ENCODE results near the gene DOCK1. TPM values are rescaled to one million over a fixed set of nuclear protein-coding genes. Genes with fewer than 3 reads are reported as not detected.
A peak's percentile ranks its signal among the peaks of the same experiment; 100 is the strongest.
"Not testable (repeated sequence)": the region's sequence is repeated elsewhere in the genome, so short reads cannot be mapped to it uniquely, and the experiment has no call there.

Gene DOCK1
- total RNA-seq, 1 donor from 2014 or later, result 72.6 TPM

DNA sequence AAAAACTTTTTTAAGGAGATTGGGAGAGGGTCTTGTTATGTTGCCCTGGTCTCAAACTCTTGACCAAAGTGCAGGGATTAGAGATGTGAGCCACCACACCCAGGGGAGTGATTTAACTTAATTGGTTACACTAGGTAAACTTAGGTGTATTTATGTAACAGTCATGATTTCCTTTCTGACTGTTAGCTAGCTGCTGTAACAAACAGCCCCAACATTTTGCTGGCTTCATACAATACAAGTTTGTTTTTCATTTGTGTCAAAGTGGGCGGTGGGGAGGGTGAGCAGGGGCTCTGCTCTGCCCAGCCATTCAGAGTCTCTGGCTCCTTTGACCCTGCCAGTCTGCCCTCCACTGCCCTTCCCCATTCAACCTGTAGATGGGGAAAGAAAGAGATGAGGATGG lies 9.3 kb downstream of the DOCK1 start:
- Histone ChIP-seq H3K4me2 (no peak overlapping the region), H3K79me2 (ENCODE audit: low read depth) (peaks cover 98% of the 10 kb centered on the region)
- peaks cover 7% of the 10 kb centered on the region for H3K4me1 Mint-ChIP-seq

DNA sequence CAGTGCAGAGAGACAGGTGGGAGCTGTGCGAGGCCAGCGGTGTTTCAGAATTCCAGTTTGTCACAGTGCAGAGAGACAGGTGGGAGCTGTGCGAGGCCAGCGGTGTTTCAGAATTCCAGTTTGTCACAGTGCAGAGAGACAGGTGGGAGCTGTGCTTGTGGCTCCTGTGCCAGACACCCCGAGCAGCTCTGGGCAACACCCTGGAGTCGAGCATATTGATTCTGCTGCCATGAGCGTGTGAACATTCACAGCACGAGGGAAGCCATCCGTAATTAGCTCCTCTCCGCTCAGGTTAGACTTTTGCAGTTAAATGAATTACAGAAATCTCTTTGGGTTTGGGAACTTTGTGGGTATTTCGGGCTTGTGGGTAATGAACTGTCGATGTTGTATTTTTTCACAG lies 11.7 kb downstream of the DOCK1 start:
- H3K27ac ChIP-seq; H3K4me2 ChIP-seq; H3K27me3 Mint-ChIP-seq (ENCODE audit: insufficient read depth, low read depth); H3F3A ChIP-seq (ENCODE audit: low read depth); H3K4me1 Mint-ChIP-seq; H3K27ac Mint-ChIP-seq; H3K9me3 ChIP-seq (ENCODE audit: low read depth); H2AFZ ChIP-seq (replicated peaks); H3K27me3 ChIP-seq; H3K36me3 ChIP-seq; DNase-seq (ENCODE audit: low spot score); H3K4me3 ChIP-seq; H3K4me3 Mint-ChIP-seq; H3K9ac ChIP-seq: not testable (repeated sequence)
- Mint-ChIP-seq H3K9me3 (peaks cover 12% of the 10 kb centered on the region), H3K36me3 (peaks cover 24% of the 10 kb centered on the region)
- Histone ChIP-seq H4K20me1 (ENCODE audit: low read depth) (peaks cover 29% of the 10 kb centered on the region), H3K79me2 (ENCODE audit: low read depth) (peaks cover 98% of the 10 kb centered on the region), H3K4me1 (peaks cover 21% of the 10 kb centered on the region)

More for the DNA sequence above, 9.3 kb downstream of the DOCK1 start:
- peaks cover 22% of the 10 kb centered on the region for H3K36me3 Mint-ChIP-seq
- Histone ChIP-seq H3K27me3 (no peaks in the 10 kb centered on the region), H4K20me1 (ENCODE audit: low read depth) (peaks cover 39% of the 10 kb centered on the region), H3K27ac (no peak overlapping the region), H3K36me3 (no peaks in the 10 kb centered on the region), H3K4me1 (peaks cover 17% of the 10 kb centered on the region), H2AFZ (replicated peaks) (no peak overlapping the region), H3F3A (ENCODE audit: low read depth) (no peaks in the 10 kb centered on the region), H3K9me3 (ENCODE audit: low read depth) (no peaks in the 10 kb centered on the region), H3K9ac (no peak overlapping the region), H3K4me3 (no peak overlapping the region)
- no peak overlapping the region for H3K27ac Mint-ChIP-seq
- TF ChIP-seq, protein P1, sequence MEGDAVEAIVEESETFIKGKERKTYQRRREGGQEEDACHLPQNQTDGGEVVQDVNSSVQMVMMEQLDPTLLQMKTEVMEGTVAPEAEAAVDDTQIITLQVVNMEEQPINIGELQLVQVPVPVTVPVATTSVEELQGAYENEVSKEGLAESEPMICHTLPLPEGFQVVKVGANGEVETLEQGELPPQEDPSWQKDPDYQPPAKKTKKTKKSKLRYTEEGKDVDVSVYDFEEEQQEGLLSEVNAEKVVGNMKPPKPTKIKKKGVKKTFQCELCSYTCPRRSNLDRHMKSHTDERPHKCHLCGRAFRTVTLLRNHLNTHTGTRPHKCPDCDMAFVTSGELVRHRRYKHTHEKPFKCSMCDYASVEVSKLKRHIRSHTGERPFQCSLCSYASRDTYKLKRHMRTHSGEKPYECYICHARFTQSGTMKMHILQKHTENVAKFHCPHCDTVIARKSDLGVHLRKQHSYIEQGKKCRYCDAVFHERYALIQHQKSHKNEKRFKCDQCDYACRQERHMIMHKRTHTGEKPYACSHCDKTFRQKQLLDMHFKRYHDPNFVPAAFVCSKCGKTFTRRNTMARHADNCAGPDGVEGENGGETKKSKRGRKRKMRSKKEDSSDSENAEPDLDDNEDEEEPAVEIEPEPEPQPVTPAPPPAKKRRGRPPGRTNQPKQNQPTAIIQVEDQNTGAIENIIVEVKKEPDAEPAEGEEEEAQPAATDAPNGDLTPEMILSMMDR (IDR thresholded peaks at IDR 0.05), result no peak
- no peak for TF ChIP-seq EZH2 (IDR thresholded peaks at IDR 0.05)
- no peak for TF ChIP-seq EZH2phosphoT487 (IDR thresholded peaks at IDR 0.05)
- peaks cover 17% of the 10 kb centered on the region for H3K9me3 Mint-ChIP-seq
- peaks cover 12% of the 10 kb centered on the region for H3K27me3 Mint-ChIP-seq (ENCODE audit: insufficient read depth, low read depth)
- no peak for DNase-seq (ENCODE audit: low spot score)
- no peak overlapping the region for H3K4me3 Mint-ChIP-seq

DNA sequence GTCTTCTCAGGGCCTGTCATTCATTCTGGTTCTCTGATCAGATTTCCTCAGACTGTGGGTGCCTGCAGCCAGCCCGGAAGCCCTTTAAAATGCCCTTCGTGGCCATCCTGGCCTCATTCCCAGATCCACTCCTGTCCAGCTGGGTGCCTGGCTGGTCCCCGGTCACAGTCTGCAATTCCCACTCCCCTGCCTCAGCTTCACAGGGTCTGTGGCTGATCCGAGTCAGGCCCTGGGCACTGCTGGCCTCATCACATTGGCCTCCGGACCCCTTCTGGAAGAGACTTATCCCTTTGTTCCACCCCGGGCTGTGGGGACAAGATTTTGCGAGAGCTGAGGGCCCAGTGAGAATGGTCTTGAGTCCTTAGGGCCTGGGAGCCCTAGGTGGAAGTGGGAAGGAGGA lies 12.1 kb downstream of the DOCK1 start:
- Mint-ChIP-seq H3K36me3 (peaks cover 27% of the 10 kb centered on the region), H3K4me3 (no peak overlapping the region), H3K27ac (no peak overlapping the region), H3K4me1 (peaks cover 4% of the 10 kb centered on the region), H3K27me3 (ENCODE audit: insufficient read depth, low read depth) (peaks cover 7% of the 10 kb centered on the region), H3K9me3 (peaks cover 12% of the 10 kb centered on the region)
- Histone ChIP-seq H3K79me2 (ENCODE audit: low read depth) (peaks cover 98% of the 10 kb centered on the region), H3K4me1 (peaks cover 21% of the 10 kb centered on the region), H3K4me2 (peak overlapping the region; percentile 31), H3K27me3 (no peaks in the 10 kb centered on the region), H4K20me1 (ENCODE audit: low read depth) (peaks cover 29% of the 10 kb centered on the region), H3K36me3 (no peaks in the 10 kb centered on the region), H3K9ac (peak overlapping the region; percentile 20), H3K9me3 (ENCODE audit: low read depth) (no peaks in the 10 kb centered on the region), H3K27ac (no peak overlapping the region), H3K4me3 (no peak overlapping the region), H3F3A (ENCODE audit: low read depth) (no peaks in the 10 kb centered on the region), H2AFZ (replicated peaks) (no peak overlapping the region)
- TF ChIP-seq EZH2 (IDR thresholded peaks at IDR 0.05), result no peak
- no peak for TF ChIP-seq EZH2phosphoT487 (IDR thresholded peaks at IDR 0.05)
- TF ChIP-seq, protein P1 (IDR thresholded peaks at IDR 0.05), result no peak
- DNase-seq (ENCODE audit: low spot score), result no peak

DNA sequence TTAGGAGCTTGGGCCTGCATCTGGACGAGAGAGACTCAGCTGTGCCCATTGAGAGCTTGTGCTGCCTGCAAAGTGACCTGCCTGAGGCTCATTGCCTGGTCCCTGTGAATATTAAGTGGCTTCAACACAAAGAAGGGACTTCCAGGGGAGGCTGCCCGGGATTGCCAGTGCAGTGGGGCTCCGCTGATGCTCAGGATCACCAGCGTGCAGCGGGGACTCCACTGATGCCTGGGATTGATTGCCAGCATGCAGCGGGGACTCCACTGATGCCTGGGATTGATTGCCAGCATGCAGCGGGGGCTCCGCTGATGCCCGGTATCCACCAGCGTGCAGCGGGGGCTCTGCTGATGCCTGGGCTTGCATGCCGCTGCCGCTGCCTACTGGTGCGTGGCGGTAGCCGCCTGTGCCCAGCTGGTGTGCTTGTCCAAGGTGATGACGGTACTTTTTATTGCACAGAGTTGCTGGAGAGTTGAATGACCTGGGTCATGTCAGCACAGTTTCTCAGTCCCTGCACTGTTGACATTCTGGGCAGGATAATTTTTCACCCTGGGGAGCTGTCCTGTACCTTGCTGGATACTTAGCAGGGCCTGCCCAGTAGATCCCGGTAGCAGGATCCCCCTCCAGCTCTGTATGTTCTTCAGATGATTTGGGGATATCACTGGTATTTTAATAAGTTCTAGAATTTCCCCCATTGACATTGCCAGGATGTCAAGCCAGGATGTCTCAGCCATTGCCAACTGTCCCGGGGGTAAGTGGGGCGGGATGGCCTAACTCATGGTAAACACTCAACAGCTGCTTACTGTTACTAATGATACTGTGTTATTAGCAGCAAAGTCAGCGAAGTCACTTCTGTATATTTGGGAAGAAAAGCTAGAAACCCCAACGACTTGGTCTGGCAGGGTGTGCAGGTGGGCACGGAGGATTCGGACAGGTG lies 13.0 kb downstream of the DOCK1 start:
- peaks cover 4% of the 10 kb centered on the region for H3K4me1 Mint-ChIP-seq
- Histone ChIP-seq H3K27me3 (no peaks in the 10 kb centered on the region), H4K20me1 (ENCODE audit: low read depth) (peaks cover 29% of the 10 kb centered on the region), H3K4me1 (peaks cover 21% of the 10 kb centered on the region), H3K79me2 (ENCODE audit: low read depth) (peaks cover 98% of the 10 kb centered on the region), H2AFZ (replicated peaks) (no peak overlapping the region), H3F3A (ENCODE audit: low read depth) (no peaks in the 10 kb centered on the region), H3K36me3 (no peaks in the 10 kb centered on the region), H3K4me2 (peak overlapping the region; percentile 31), H3K4me3 (no peak overlapping the region), H3K9me3 (ENCODE audit: low read depth) (no peaks in the 10 kb centered on the region), H3K9ac (peak overlapping the region; percentile 20), H3K27ac (no peak overlapping the region)
- H3K27ac Mint-ChIP-seq, result peak overlapping the region; percentile 22
- peaks cover 28% of the 10 kb centered on the region for H3K36me3 Mint-ChIP-seq
- no peak for TF ChIP-seq EZH2 (IDR thresholded peaks at IDR 0.05)
- peaks cover 12% of the 10 kb centered on the region for H3K9me3 Mint-ChIP-seq
- peaks cover 7% of the 10 kb centered on the region for H3K27me3 Mint-ChIP-seq (ENCODE audit: insufficient read depth, low read depth)
- H3K4me3 Mint-ChIP-seq, result no peak overlapping the region
- DNase-seq (ENCODE audit: low spot score), result peak; percentile 39
